NCI-H82 (cell line): ENCODE results near the gene CLHC1.

Experiments used
- DNase-seq: peaks from one replicate; lab custom pipeline; 2025; lab: John Stamatoyannopoulos, UW

Gene CLHC1

GRCh38 chr2:55169359-55169758 lies 62.7 kb downstream of the CLHC1 start:
- DNase-seq: no peak

- peak; percentile 78 for DNase-seq
Measured at GRCh38 chr2:55168221-55169154, 63.6 kb downstream of the CLHC1 start.

- no peak for DNase-seq
Measured at GRCh38 chr2:55165626-55166025, 66.5 kb downstream of the CLHC1 start.

GRCh38 chr2:55164534-55165480 lies 67.3 kb downstream of the CLHC1 start:
- peak; percentile 75 for DNase-seq

GRCh38 chr2:55163941-55164390 lies 68.1 kb downstream of the CLHC1 start:
- no peak for DNase-seq

- DNase-seq: no peak
Measured at GRCh38 chr2:55163274-55163721, 68.8 kb downstream of the CLHC1 start.

GRCh38 chr2:55162284-55163006 lies 69.6 kb downstream of the CLHC1 start:
- no peak for DNase-seq

GRCh38 chr2:55161295-55162210 lies 70.5 kb downstream of the CLHC1 start:
- no peak for DNase-seq

- DNase-seq: peak; percentile 43
Measured at GRCh38 chr2:55160422-55160821, 71.7 kb downstream of the CLHC1 start.

GRCh38 chr2:55159752-55160151 lies 72.3 kb downstream of the CLHC1 start:
- no peak for DNase-seq

- DNase-seq: peak; percentile 30
Measured at GRCh38 chr2:55159037-55159651, 72.9 kb downstream of the CLHC1 start.

GRCh38 chr2:55158111-55158814 lies 73.8 kb downstream of the CLHC1 start:
- peak; percentile 39 for DNase-seq

GRCh38 chr2:55157474-55157884 lies 74.6 kb downstream of the CLHC1 start:
- peak; percentile 41 for DNase-seq

GRCh38 chr2:55156984-55157383 lies 75.1 kb downstream of the CLHC1 start:
- peak; percentile 55 for DNase-seq

GRCh38 chr2:55156326-55156725 lies 75.8 kb downstream of the CLHC1 start:
- peak; percentile 57 for DNase-seq

- DNase-seq: peak; percentile 65
Measured at GRCh38 chr2:55155764-55156281, 76.3 kb downstream of the CLHC1 start.

GRCh38 chr2:55155206-55155605 lies 76.9 kb downstream of the CLHC1 start:
- DNase-seq: no peak

- peak; percentile 68 for DNase-seq
Measured at GRCh38 chr2:55154525-55155030, 77.5 kb downstream of the CLHC1 start.
